Gastroesophageal sphincter (tissue), 4 donors: ENCODE results near the gene L1CAM. TPM values are rescaled to one million over a fixed set of nuclear protein-coding genes. Genes with fewer than 3 reads are reported as not detected.

ENCODE experiments used
- ATAC-seq: fragments of 150-250 bp; one replicate; pipeline ENCODE4 v1.9.1; 2016; ENCODE audit warnings: mild to moderate bottlenecking, moderate library complexity
- H3K27ac ChIP-seq, 4 donors: fragments of 200-600 bp; sonication (generic) in 3 of 4; 1 replicate in 3 of 4; 2 replicates in 1 of 4; pipeline ENCODE4 v1.5.1; 2016 to 2019
- H3K27me3 ChIP-seq: fragments of 200-600 bp; sonication (generic); one replicate; pipeline ENCODE4 v1.5.1; 2019
- H3K36me3 ChIP-seq, 2 donors: fragments of 200-600 bp; sonication (generic); one replicate each; pipeline ENCODE4 v1.5.1; 2019; ENCODE audit warnings: control low read depth in 1 of 2
- H3K4me1 ChIP-seq, 3 donors: fragments of 200-600 bp; sonication (generic); 1 replicate in 2 of 3; 2 replicates in 1 of 3; pipeline ENCODE4 v1.5.1; 2016 to 2019; ENCODE audit warnings: control low read depth in 2 of 3
- H3K4me3 ChIP-seq, 2 donors: fragments of 200-600 bp; sonication (generic); one replicate each; pipeline ENCODE4 v1.5.1; 2019; ENCODE audit warnings: mild to moderate bottlenecking in 1 of 2, moderate library complexity in 1 of 2
- H3K9me3 ChIP-seq, 3 donors: fragments of 200-600 bp; sonication (generic); one replicate each; pipeline ENCODE4 v1.5.1; 2017 to 2019; ENCODE audit warnings: control low read depth in 2 of 3
- CTCF ChIP-seq, 4 experiments: fragments of 200-600 bp in 2 of 4; fragments of 450-650 bp in 2 of 4; sonication (generic) in 1 of 4; IDR thresholded peaks; one replicate each; pipeline ENCODE4 v1.5.1; 2017 to 2019; ENCODE audit warnings: antibody characterized with exemption in 4 of 4, mild to moderate bottlenecking in 2 of 4, moderate library complexity in 2 of 4
- EP300 ChIP-seq: sonication (generic); formaldehyde crosslinking; IDR thresholded peaks from one replicate; pipeline ENCODE4 v1.6.1; 2017; ENCODE audit warnings: antibody characterized with exemption, mild to moderate bottlenecking
- POLR2A ChIP-seq, 2 donors: fragments of 450-650 bp; IDR thresholded peaks; one replicate each; pipeline ENCODE4 v1.6.1; 2017; ENCODE audit warnings: antibody characterized with exemption in 2 of 2, mild to moderate bottlenecking in 2 of 2, moderate library complexity in 1 of 2
- POLR2AphosphoS5 ChIP-seq: sonication (generic); formaldehyde crosslinking; IDR thresholded peaks from one replicate; pipeline ENCODE4 v1.6.1; 2017; ENCODE audit warnings: antibody characterized with exemption
- WGBS, 2 donors: methylation state at CpG; one replicate each; pipeline ENCODE4 v1.1.5; 2018; ENCODE audit warnings: low coverage in 1 of 2; 5-methylcytosine and 5-hydroxymethylcytosine counted together
- total RNA-seq, 4 donors: library from RNA; depleted of rRNA; stranded (reverse); fragments of >200 nt; gene quantifications; one replicate each; pipeline ENCODE4 v1.1.0, GENCODE V29; 2016

Gene L1CAM
- total RNA-seq, 4 donors from 2014 or later, result 16.2 to 53.3 (median 26.7) TPM

GRCh38 chrX:153863251-153863991 lies 22.6 kb downstream of the L1CAM start:
- H3K27me3 ChIP-seq, result no peaks in the 10 kb centered on the region
- TF ChIP-seq EP300 (no peak), CTCF (IDR thresholded peaks at IDR 0.05) (no peak), POLR2AphosphoS5 (no peak), POLR2A (IDR thresholded peaks at IDR 0.05) (no peak)
- no peak overlapping the region for H3K4me3 ChIP-seq
- ATAC-seq, result no peak
- H3K4me1 ChIP-seq, result no peaks in the 10 kb centered on the region
- H3K9me3 ChIP-seq, result no peaks in the 10 kb centered on the region
- H3K36me3 ChIP-seq, result no peaks in the 10 kb centered on the region
- WGBS, 2 donors, result no CpG with 5 or more reads among the region's 28 CpGs
- no peak overlapping the region for H3K27ac ChIP-seq

DNA sequence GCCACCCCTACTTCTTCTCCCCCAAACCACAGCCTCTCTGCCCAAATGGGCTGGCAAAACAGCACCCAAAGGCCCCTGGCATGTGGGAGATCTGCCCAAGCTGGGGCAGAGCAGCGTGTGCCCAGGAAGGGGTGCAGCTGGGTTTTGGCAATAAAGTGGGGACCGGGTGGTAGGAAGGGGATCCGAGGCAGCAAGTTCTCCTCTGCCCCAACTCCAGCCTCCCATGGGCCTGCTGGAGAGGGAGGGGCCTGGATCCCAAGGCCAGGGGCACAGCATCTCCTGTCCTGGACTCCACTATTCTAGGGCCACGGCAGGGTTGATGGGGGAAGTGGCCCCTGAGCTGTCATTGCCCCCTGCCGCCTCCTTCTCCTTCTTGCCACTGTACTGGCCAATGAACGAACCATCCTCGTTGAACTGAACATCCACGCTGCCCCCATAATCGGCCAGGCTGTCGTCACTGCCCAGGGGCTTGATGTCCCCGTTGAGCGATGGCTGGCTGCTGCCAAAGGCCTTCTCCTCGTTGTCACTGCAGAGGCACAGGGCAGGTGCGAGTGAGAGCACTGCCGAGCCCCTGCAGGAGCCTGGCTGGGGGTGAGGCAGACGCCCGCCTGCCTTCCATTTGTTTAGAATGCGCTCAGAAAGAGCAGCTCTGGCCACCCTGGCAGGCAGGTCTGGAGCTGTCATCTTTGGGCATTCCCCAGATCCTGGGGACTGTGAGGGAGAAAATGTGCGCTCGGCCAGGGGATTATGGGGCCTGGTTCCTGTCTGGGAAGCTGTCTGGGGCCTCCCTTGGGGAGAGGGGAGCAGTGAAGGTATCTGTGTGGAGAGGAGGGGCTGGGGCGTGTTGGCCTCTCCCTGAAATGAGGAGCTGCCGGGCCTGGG lies 23.4 kb downstream of the L1CAM start:
- no peak for ATAC-seq
- H3K27me3 ChIP-seq, result no peaks in the 10 kb centered on the region
- H3K9me3 ChIP-seq, result no peaks in the 10 kb centered on the region
- no peaks in the 10 kb centered on the region for H3K4me1 ChIP-seq
- no peaks in the 10 kb centered on the region for H3K36me3 ChIP-seq
- H3K27ac ChIP-seq, result no peak overlapping the region
- WGBS, 2 donors, result no CpG with 5 or more reads among the region's 22 CpGs
- TF ChIP-seq EP300 (no peak), POLR2AphosphoS5 (no peak), POLR2A (IDR thresholded peaks at IDR 0.05) (no peak), CTCF (IDR thresholded peaks at IDR 0.05) (no peak)
- no peak overlapping the region for H3K4me3 ChIP-seq

- Histone ChIP-seq H3K27ac (no peak overlapping the region), H3K36me3 (no peaks in the 10 kb centered on the region), H3K9me3 (no peaks in the 10 kb centered on the region), H3K4me1 (no peaks in the 10 kb centered on the region), H3K4me3 (no peak overlapping the region), H3K27me3 (no peaks in the 10 kb centered on the region)
- 33 to 84% methylated on average over 1 to 11 of the region's 21 CpGs for WGBS, 2 donors
- TF ChIP-seq POLR2AphosphoS5 (no peak), POLR2A (IDR thresholded peaks at IDR 0.05) (no peak), CTCF (IDR thresholded peaks at IDR 0.05) (no peak), EP300 (no peak)
- no peak for ATAC-seq
Observed at GRCh38 chrX:153861733-153862310, 24.2 kb downstream of the L1CAM start.

- whole genome bisulfite sequencing, 2 donors, result 80 to 90% methylated on average over 2 to 7 of the region's 10 CpGs
- no peak for ATAC-seq
- Histone ChIP-seq H3K27ac (no peak overlapping the region), H3K4me3 (no peak overlapping the region), H3K36me3 (no peaks in the 10 kb centered on the region), H3K4me1 (no peaks in the 10 kb centered on the region), H3K27me3 (no peaks in the 10 kb centered on the region), H3K9me3 (no peaks in the 10 kb centered on the region)
- no peak for TF ChIP-seq POLR2A (IDR thresholded peaks at IDR 0.05)
- TF ChIP-seq EP300, result no peak
- no peak for TF ChIP-seq POLR2AphosphoS5
- no peak for TF ChIP-seq CTCF (IDR thresholded peaks at IDR 0.05)
Observed at GRCh38 chrX:153861151-153861550, 24.8 kb downstream of the L1CAM start.
